ENCODE results near the gene SELPLG.

DNA sequence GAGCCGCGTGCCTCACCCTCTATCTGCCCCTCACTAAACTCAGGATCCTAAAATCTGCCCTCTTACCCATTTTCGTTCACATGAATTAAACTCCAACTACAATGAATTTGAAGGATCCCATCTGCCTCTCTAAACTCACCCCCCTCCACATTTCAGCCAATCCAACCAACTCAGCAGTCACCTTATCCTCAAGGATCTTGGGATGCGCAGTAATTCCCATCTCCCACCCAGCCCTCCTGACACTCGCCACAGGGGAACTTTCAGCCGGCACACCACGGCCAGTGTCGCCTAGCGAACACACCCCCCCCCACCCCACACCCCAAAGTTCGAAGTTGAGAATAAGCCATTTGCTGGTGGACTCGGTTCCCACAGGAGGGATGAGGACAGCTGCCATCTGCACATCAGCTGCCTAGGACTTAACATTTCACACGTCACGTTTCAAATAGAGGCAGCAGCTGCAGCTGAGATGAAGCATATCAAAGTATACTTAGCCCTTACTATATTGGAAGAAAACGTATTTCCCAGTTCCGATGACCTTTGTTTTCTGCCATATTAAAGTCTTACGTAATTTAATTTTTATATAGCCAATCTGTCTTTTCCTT lies 8.7 kb upstream of the SELPLG start:
- TF ChIP-seq, protein P1, sequence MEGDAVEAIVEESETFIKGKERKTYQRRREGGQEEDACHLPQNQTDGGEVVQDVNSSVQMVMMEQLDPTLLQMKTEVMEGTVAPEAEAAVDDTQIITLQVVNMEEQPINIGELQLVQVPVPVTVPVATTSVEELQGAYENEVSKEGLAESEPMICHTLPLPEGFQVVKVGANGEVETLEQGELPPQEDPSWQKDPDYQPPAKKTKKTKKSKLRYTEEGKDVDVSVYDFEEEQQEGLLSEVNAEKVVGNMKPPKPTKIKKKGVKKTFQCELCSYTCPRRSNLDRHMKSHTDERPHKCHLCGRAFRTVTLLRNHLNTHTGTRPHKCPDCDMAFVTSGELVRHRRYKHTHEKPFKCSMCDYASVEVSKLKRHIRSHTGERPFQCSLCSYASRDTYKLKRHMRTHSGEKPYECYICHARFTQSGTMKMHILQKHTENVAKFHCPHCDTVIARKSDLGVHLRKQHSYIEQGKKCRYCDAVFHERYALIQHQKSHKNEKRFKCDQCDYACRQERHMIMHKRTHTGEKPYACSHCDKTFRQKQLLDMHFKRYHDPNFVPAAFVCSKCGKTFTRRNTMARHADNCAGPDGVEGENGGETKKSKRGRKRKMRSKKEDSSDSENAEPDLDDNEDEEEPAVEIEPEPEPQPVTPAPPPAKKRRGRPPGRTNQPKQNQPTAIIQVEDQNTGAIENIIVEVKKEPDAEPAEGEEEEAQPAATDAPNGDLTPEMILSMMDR (IDR thresholded peaks at IDR 0.05) = no peak
- no peak for TF ChIP-seq POLR2A (IDR thresholded peaks at IDR 0.05)

Data from Peyer's patch (tissue), 4 donors.